ENCODE data around the gene BLOC1S2. TPM values are rescaled to one million over a fixed set of nuclear protein-coding genes. Genes with fewer than 3 reads are reported as not detected.
A peak's percentile ranks its signal among the peaks of the same experiment; 100 is the strongest.
"Not testable (repeated sequence)": the region's sequence is repeated elsewhere in the genome, so short reads cannot be mapped to it uniquely, and the experiment has no call there.

Gene BLOC1S2
- total RNA-seq: 16.4 TPM

- ATAC-seq: peak; percentile 95
- DNase-seq (ENCODE audit: low spot score): peak; percentile 91
These were observed at the start of gene BLOC1S2 for GRCh38 chr10:100286051-100287033. Gene BLOC1S2, minus strand, starts transcription at chr10:100286680. Its CDS starts 21 bp downstream, at chr10:100286659.

DNA sequence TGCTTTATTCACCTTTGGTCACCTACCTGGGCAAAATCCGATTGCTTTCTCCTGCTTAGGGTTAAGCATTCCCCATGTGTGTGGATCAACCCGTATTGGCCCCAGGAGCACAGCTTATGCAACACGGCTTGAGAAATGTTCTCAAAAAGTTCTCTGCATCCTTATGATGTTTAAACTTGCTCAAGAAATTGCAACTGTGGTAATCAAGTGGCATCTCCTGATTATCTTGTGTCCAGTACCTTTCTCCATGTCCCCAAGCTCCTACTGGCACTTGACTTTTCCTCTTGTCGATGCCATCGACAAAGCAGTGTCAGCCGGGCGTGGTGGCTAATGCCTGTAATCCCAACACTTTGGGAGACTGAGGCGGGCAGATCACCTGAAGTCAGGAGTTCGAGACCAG lies 48.3 kb upstream of the BLOC1S2 start:
- DNase-seq (ENCODE audit: low spot score) (no peak), ATAC-seq (no peak)

DNA sequence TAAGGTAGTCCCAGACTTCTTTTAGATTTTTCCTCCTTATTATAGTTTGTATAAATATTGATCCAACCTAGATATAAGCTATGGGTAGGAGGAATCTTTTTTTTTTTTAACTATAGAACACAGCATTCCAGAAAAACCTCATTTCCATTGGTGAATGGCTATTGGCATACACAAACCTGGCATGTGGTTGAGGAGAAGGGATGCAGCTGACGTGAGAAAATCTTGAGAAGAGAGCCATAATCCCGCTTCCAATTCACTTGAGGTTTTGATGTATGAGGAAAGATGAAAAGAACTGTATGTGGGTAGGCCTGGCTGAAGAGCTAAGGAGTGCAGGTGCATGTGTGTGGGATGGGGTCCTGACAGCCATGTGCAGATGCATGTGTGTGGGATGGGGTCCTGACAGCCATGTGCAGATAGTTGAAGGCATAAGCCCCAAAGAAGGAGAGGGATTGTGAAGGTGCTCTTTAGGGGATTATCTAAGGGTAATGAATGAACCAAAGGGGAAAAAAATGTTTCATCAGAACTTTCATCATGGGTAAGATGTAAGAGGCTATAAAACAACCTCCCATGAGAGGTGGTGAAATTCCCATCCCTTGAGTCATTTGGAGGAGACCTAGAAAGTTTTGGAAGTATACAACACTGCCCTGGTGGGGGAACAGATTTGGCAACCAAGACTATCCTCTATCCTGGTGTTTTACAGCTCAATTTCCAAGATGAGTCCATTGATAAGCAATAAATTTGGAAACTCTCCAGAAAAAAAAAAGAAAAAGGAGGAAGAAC lies 47.4 kb upstream of the BLOC1S2 start:
- ATAC-seq (no peak), DNase-seq (ENCODE audit: low spot score) (no peak)

DNA sequence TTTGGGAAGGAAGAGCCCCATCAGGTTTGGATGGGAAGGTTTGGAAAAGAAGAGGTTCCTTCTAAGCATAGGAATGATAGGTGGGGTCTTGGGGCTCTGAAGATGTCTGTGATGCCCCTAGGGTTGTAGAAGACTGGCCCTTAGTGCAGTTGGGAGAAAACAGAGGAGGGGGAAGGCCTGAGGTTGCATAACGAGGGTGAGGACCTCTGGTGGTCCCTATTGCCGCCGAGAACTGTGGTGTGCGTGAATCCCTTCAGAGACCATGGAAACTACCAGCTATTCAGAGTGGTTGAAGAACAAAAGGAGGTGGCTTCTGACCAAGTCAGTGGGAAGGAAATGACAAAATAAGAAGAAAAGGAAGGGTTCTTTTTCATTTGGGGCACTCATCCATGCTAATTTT lies 46.6 kb upstream of the BLOC1S2 start:
- ATAC-seq: no peak

DNA sequence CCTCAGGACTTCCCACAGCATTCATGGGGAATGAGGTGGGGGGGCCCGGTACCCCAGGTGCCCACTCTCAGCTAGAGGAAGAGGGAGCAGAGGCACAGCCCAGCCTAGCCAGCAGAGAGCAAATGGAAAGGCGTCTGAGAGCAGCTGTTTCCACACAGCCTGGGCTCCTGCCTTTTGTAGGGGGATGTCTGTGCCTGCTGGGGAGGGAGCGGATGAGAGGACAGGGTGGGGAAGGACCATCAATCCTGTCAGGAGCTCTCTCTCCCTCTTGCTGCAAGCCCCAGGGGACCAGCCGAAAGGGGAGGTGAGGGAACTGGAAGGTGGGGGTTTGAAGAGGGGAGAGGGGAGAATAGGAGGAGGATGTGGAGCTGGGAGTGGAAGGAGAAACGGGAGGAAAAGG lies 43.6 kb upstream of the BLOC1S2 start, which contains the start of gene PKD2L1:
Gene PKD2L1, minus strand, starts transcription at position 150 of the 400 bp plus-strand sequence. Its CDS starts 125 bp downstream, at position 25.
- DNase-seq (ENCODE audit: low spot score): no peak
- ATAC-seq: no peak

More for the DNA sequence above, 46.6 kb upstream of the BLOC1S2 start:
- no peak for DNase-seq (ENCODE audit: low spot score)

DNA sequence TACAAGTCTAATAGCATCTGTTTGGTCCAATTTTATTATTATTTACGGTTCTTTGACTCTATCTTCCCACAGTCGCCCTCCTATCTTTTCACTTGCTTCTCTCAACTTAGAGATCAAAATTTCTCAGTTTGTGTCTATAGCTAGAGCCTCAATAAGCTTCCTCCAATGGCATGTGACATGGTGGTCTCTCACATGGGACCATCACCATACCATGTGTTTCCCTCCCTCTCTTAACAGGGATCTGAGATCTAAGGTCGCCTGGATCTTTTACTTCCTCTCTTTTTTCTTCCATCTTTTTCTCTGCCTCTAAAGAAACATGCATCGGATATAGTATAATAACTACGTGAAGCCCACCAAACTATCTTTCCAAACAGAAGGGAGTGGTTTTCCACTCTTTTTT lies 41.7 kb upstream of the BLOC1S2 start:
- no peak for DNase-seq (ENCODE audit: low spot score)
- ATAC-seq: no peak

DNA sequence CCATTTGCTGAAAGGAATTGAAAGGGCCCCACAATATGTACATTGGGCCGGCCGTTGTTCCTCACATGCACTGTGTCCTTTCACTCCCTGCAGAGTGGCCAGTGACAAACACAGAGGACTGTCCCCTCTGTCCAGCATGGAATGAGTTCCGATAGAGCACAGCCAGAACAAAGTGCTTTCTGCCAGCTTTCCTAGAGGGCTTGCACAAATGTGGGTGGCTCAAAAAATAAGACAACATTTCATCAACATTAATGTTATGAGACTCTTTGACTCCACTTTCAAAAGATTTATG lies 41.2 kb upstream of the BLOC1S2 start:
- DNase-seq (ENCODE audit: low spot score): no peak

DNA sequence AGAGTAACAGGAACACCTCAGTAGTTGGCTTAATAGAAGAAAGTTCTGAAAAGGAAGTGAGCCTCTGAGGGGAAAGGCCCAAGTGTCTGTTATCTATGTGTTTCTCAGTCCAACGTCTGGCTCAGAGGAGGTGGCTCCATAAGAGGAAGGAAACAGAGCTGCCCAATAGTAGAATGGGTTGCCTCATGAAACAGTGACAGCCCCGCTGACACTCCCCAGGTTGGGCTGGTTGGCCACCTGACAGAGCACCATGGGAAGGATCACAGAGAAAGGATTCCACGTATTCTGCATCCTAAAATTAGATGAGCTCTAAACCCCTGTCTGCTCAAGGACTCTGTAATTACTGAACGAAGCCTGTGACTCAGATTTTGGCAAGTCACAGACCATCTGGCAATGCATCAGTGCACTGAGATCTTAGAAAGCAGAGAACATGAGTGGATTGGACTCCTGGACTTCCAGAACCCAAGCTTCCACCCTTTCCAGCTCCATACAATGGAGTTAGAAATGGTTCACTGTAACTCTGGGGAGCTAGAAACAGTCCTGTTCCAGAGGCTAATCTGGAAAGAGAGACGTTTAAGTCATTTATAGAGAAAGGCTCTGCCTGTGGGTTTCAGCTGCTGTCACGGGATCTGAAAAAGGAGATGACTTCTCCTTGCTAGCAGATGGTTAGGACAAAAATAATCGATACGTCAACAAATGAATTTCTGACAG lies 40.7 kb upstream of the BLOC1S2 start:
- peak; percentile 37 for ATAC-seq
- DNase-seq (ENCODE audit: low spot score): no peak

More for the DNA sequence above, 41.2 kb upstream of the BLOC1S2 start:
- ATAC-seq: no peak

- ATAC-seq: no peak
- DNase-seq (ENCODE audit: low spot score): no peak
These were observed 38.7 kb upstream of the BLOC1S2 start for GRCh38 chr10:100325158-100325557.

DNA sequence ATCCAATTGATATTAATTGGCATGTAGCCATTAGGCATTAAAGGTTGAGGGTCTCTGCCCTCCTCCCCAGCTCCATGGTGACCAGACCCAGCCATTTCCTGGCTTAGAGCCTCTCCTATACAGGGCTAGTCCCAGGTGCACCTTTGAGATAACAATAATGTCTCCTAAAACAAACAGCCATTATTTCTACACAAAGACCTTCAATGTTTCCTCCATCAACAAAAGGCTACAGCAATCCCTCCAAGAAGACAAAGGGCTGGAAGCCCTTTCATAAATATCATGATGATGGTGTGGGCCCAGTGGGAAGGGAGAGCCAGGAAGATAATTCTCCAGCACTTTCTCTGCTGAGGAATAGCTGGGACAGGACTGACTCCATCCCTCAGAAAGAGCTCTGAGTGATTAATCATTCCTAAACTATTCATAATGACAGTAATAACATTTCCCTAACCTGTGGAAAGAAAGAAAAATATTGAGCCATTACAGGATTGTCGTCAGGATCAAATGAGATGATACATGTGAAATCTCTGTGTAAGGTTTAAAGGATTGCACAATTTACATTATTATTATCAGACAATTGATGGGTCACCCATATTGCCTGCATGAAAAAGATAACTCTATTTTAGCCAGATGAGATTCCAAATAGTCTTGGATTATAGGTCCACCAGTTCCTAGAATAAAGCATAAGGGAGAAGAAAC lies 33.4 kb upstream of the BLOC1S2 start:
- DNase-seq (ENCODE audit: low spot score): no peak

GRCh38 chr10:100318207-100318606 lies 31.7 kb upstream of the BLOC1S2 start:
- DNase-seq (ENCODE audit: low spot score) (no peak), ATAC-seq (no peak)

More for the DNA sequence above, 33.4 kb upstream of the BLOC1S2 start:
- no peak for ATAC-seq

- no peak for ATAC-seq
- no peak for DNase-seq (ENCODE audit: low spot score)
These were observed 29.1 kb upstream of the BLOC1S2 start for GRCh38 chr10:100315615-100316014.

DNA sequence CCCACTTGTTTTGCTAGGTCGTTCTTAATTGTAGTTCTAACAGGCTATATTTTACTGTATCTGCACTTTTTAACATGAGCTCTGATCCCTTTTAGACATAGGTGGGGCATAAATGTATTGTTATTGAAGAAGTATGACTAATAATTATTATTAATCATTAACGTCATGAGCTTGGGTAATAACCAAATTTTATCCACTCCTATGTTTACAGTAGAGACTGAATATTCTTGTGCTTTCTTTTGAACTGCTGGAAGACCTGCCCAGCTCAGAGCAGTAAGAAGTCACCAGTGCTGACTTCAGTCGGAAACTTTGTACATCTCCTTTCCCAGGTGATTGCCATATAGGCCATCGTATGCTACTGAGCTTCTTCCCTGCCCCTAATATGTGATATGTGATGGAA lies 24.8 kb upstream of the BLOC1S2 start:
- no peak for ATAC-seq
- DNase-seq (ENCODE audit: low spot score): no peak

DNA sequence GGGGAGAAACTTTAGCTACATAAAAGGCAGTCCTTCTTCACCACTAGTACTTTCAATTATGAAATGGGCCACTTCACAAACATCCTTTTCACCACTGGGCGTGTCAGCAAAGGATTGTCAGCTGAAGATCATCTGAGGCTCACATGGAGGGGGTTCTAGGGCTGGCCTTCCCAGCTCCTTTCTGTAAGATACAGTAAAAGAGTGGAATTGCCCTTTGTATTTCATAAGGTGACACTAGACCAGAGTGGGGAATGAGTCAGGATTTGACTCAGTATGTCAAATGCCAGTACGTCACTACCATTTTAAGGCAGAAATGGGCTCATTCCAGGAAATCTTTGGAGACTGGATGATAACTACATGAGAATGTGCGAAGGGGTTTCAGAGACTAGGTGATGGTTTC lies 21.2 kb upstream of the BLOC1S2 start:
- no peak for ATAC-seq
- no peak for DNase-seq (ENCODE audit: low spot score)

DNA sequence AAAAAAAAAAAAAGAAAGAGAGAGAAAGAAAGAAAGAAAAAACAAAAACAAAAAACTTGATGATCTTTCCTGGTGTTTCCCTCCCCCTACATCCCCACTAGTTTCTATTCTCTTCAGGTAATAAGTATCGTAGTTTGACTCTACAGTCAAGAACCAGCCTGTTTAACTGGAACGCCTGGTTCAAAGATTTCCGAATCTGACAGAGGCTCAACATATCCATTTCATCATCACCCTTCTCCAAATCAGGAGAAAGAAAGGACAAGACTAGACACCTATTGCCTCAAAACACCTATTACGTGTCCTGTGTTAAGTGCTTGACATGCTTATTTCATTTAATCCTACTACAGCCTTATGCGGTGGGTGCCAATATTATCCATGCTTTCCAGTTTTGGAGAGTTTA lies 20.4 kb upstream of the BLOC1S2 start:
- ATAC-seq (no peak), DNase-seq (ENCODE audit: low spot score) (no peak)

- ATAC-seq: no peak
- DNase-seq (ENCODE audit: low spot score): no peak
These were observed 17.9 kb upstream of the BLOC1S2 start for GRCh38 chr10:100304414-100304813.

- DNase-seq (ENCODE audit: low spot score): no peak
- peak; percentile 84 for ATAC-seq
These were observed 17.3 kb upstream of the BLOC1S2 start for GRCh38 chr10:100303724-100304319.

- not testable (repeated sequence) for DNase-seq (ENCODE audit: low spot score); ATAC-seq
These were observed 14.6 kb upstream of the BLOC1S2 start for GRCh38 chr10:100301123-100301522.

DNA sequence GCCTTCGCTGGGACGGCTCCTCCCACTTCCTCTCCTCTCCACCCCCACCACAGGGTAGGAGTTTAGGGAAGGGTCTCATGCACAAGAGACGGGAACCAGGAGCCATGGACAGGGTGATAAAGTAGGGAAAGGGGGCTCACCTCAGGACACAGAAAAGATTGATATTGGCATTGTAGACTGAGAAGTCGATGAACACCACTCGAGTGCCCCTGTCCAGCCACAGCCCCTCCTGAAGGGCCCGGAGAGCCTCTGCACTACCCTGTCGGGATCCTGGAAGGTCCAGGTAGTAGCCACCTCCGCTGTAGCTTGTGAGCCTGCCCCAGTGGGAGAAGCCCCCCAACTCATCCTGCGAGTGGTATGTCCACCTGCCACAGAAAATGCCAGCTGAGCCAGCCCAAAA lies 10.8 kb upstream of the BLOC1S2 start:
- no peak for DNase-seq (ENCODE audit: low spot score)
- ATAC-seq: no peak

DNA sequence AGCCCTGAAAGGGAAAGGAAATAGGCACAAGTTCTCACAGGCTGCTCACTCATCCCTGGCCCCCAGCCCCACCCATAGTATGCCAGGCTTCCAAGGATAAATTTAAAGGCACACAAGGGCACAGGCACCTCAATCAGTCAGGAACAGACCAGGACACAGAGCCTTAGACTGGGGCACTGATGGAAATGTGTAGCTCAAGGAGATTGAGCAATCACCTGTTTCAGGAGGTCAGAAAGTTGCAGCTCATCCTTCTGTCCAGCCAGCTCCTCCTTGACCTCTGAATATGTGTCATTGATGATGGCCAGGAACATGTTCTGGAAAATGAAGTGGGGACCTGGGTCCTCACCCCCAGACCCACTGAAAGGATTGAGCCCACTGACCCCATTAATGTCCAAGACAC lies 6.6 kb upstream of the BLOC1S2 start:
- no peak for DNase-seq (ENCODE audit: low spot score)
- ATAC-seq: no peak
